Stimulated activated CD4-positive, alpha-beta T cell treated with anti-CD3 and anti-CD28 coated beads, Interleukin-2, amount 100 ng/mL, for 24 hours (primary cell): ENCODE data around the gene SNRNP70.

ENCODE experiments used
- DNase-seq, 2 donors: peaks; one replicate each; pipeline ENCODE4 v3.0.0-alpha.2; 2020

The SNRNP70 gene

GRCh38 chr19:49064768-49065611 lies 20.3 kb upstream of the SNRNP70 start, which contains the start of gene NTF4:
Gene NTF4, minus strand, starts transcription at chr19:49064818. Its CDS starts 2,821 bp downstream, at chr19:49061997.
- DNase-seq = no peak

- no peak for DNase-seq
Observed at GRCh38 chr19:49065905-49066512, 19.2 kb upstream of the SNRNP70 start.

- DNase-seq = no peak
Observed at GRCh38 chr19:49067554-49067953, 17.7 kb upstream of the SNRNP70 start.

GRCh38 chr19:49069026-49069425 lies 16.2 kb upstream of the SNRNP70 start:
- no peak for DNase-seq

- no peak for DNase-seq
Observed at GRCh38 chr19:49070416-49070815, 14.8 kb upstream of the SNRNP70 start.

- DNase-seq = peak in 1 of 2 donors; percentile 42
Observed at GRCh38 chr19:49071860-49072547, 13.2 kb upstream of the SNRNP70 start.

- no peak for DNase-seq
Observed at GRCh38 chr19:49073514-49074378, 11.5 kb upstream of the SNRNP70 start.

- DNase-seq = peak in 1 of 2 donors; percentile 24
Observed at GRCh38 chr19:49074869-49075268, 10.4 kb upstream of the SNRNP70 start.

- DNase-seq = no peak
Observed at GRCh38 chr19:49080392-49080791, 4.9 kb upstream of the SNRNP70 start.

- no peak for DNase-seq
Observed at GRCh38 chr19:49081273-49081672, 4.0 kb upstream of the SNRNP70 start.

- DNase-seq = no peak
Observed at GRCh38 chr19:49084206-49085019, 838 bp upstream of the SNRNP70 start.

GRCh38 chr19:49085868-49086232 lies 599 bp downstream of the SNRNP70 start:
- no peak for DNase-seq

GRCh38 chr19:49086296-49086695 lies 1.0 kb downstream of the SNRNP70 start:
- no peak for DNase-seq

- no peak for DNase-seq
Observed at GRCh38 chr19:49091391-49092038, 6.3 kb downstream of the SNRNP70 start.

- no peak for DNase-seq
Observed at GRCh38 chr19:49092686-49093085, 7.4 kb downstream of the SNRNP70 start.

GRCh38 chr19:49094505-49095482 lies 9.5 kb downstream of the SNRNP70 start:
- no peak for DNase-seq

GRCh38 chr19:49097453-49098288 lies 12.4 kb downstream of the SNRNP70 start:
- peak; percentile 71 to 74 for DNase-seq

GRCh38 chr19:49098795-49099194 lies 13.5 kb downstream of the SNRNP70 start:
- DNase-seq = no peak

- no peak for DNase-seq
Observed at GRCh38 chr19:49101160-49101559, 15.9 kb downstream of the SNRNP70 start.
